H4 (cell line): ENCODE measurements around the gene TACC2. TPM values are rescaled to one million over a fixed set of nuclear protein-coding genes. Genes with fewer than 3 reads are reported as not detected.
"Not testable (repeated sequence)": the region's sequence is repeated elsewhere in the genome, so short reads cannot be mapped to it uniquely, and the experiment has no call there.

Experiments used
- DNase-seq: peaks from one replicate; pipeline ENCODE4 v3.0.0-alpha.2; 2015; ENCODE audit warnings: low spot score
- total RNA-seq: library from RNA; depleted of rRNA; stranded (reverse); fragments of >200 nt; shearing (Covaris generic); gene quantifications from 2 replicates; pipeline ENCODE4 v1.2.3, GENCODE V29; 2014; rRNA removed

The TACC2 gene, protein sequence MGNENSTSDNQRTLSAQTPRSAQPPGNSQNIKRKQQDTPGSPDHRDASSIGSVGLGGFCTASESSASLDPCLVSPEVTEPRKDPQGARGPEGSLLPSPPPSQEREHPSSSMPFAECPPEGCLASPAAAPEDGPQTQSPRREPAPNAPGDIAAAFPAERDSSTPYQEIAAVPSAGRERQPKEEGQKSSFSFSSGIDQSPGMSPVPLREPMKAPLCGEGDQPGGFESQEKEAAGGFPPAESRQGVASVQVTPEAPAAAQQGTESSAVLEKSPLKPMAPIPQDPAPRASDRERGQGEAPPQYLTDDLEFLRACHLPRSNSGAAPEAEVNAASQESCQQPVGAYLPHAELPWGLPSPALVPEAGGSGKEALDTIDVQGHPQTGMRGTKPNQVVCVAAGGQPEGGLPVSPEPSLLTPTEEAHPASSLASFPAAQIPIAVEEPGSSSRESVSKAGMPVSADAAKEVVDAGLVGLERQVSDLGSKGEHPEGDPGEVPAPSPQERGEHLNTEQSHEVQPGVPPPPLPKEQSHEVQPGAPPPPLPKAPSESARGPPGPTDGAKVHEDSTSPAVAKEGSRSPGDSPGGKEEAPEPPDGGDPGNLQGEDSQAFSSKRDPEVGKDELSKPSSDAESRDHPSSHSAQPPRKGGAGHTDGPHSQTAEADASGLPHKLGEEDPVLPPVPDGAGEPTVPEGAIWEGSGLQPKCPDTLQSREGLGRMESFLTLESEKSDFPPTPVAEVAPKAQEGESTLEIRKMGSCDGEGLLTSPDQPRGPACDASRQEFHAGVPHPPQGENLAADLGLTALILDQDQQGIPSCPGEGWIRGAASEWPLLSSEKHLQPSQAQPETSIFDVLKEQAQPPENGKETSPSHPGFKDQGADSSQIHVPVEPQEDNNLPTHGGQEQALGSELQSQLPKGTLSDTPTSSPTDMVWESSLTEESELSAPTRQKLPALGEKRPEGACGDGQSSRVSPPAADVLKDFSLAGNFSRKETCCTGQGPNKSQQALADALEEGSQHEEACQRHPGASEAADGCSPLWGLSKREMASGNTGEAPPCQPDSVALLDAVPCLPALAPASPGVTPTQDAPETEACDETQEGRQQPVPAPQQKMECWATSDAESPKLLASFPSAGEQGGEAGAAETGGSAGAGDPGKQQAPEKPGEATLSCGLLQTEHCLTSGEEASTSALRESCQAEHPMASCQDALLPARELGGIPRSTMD (N-terminal part only)
- 1.8 and 3.0 TPM in 2 replicates for total RNA-seq

GRCh38 chr10:121988361-121989324 is at the start of gene TACC2:
TSS of gene TACC2 (plus strand) at chr10:121989163. CDS start at chr10:122021982, 32,819 bp downstream.
- DNase-seq, result no peak

GRCh38 chr10:121941532-121941931 is 47.4 kb upstream of the TACC2 start:
- no peak for DNase-seq

DNA sequence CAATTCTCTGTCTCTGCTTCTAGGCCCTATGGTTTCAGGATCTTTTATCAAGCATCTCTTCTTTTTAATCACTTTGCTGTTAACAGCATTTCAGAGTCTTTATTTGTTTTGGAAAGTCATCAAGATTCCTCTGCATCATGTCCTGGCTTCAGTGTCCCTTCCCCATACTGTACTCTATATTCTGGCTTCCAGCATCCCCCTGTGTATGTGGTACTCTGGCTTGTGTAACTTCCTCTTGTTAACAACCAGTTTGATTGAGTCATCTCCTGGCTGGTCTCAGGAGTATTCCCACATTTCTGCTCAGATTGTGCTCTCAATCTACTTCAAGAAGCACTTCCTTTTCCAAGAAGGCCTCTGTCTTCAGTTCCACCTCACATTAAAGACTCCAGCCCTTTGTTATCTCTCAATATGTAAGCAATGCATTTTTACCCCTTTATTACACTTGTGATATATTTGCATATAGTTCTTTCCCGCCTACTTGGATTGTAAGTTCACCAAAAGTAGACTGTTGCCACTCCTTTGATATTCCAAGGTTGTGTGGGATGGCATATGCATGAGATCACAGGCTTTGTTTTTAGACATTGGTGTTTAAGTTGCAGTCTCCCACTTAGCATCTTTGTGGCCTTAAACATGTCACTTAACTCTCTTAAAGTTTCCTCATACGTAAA is 46.1 kb upstream of the TACC2 start:
- DNase-seq, result peak; percentile 51

GRCh38 chr10:121947343-121948330 is 41.3 kb upstream of the TACC2 start:
- no peak for DNase-seq

GRCh38 chr10:121949049-121949448 is 39.9 kb upstream of the TACC2 start:
- DNase-seq, result no peak

GRCh38 chr10:121949451-121949850 is 39.5 kb upstream of the TACC2 start:
- DNase-seq, result no peak

- DNase-seq, result peak; percentile 65
Measured at GRCh38 chr10:121952226-121952625, 36.7 kb upstream of the TACC2 start.

GRCh38 chr10:121956111-121957061 is 32.6 kb upstream of the TACC2 start:
- DNase-seq, result no peak

DNA sequence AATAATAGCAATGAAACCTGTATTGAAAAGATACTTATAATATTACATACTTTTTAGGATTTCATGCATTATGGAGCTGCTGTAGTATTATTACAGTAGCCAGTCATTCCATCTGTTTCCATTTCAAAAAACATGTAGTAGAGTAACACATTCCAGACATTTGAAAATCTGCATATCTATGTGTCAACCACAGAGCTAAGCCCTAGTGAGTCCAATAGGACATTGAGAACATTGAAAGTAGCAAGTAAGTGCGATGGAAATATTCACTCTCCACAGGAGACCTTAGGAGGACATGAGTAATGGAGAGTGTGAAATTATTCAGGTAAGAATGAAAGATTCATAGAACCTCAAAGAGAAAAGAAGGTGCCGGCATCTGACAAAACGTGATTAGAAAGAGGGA is 29.3 kb upstream of the TACC2 start:
- no peak for DNase-seq

GRCh38 chr10:121961456-121961855 is 27.5 kb upstream of the TACC2 start:
- DNase-seq, result no peak

- no peak for DNase-seq
Measured at GRCh38 chr10:121965996-121966395, 23.0 kb upstream of the TACC2 start.

GRCh38 chr10:121969086-121969485 is 19.9 kb upstream of the TACC2 start:
- not testable (repeated sequence) for DNase-seq

- DNase-seq, result no peak
Measured at GRCh38 chr10:121974019-121974534, 14.9 kb upstream of the TACC2 start.

- peak; percentile 53 for DNase-seq
Measured at GRCh38 chr10:121974535-121975294, 14.2 kb upstream of the TACC2 start, which contains the start of gene NSMCE4A. TSS of gene NSMCE4A (minus strand) at chr10:121975217. CDS start at chr10:121975165, 52 bp downstream.

DNA sequence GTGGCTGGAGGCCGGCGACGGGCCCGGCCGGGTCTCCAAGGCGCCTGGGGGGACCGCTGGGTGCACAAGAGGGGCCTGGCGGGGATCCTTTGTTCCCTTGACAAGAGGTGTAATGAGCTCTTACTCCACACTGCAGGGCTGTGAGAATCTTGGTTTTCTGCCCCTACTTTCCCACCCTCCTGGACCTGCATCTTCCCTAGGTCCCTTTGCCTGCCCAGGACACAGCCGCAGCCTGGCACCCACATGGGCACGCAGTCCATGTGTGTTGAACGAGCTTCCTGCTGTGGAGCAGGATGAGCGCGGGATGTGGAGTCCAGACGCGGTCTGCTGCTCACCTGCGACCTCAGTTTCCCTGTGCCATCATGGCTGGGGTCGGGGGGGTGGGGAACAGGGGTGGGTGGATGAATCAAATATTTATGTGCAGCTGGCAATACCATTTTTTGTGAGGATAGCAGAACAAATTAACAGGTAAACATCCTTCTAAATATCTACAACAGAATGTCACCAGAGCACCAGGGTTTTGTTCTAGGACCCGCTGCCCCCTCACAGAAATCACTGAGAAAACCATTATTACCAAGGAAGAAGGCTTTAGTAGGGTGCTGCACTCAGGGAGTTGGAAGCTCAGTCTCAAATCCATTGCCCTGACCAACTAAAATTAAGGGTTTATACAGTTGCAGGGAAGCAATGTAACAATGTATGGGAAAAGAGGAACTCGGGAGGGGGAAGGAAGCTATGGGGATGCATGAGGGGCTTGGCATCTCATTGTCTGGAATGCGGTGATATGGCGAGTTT is 13.5 kb upstream of the TACC2 start:
- DNase-seq, result no peak

- DNase-seq, result no peak
Measured at GRCh38 chr10:121976607-121977006, 12.4 kb upstream of the TACC2 start.
